Femur (tissue), 1 donor: ENCODE results near the gene TLR6.
"Not testable (repeated sequence)": the region's sequence is repeated elsewhere in the genome, so short reads cannot be mapped to it uniquely, and the experiment has no call there.

Source experiments
- DNase-seq: peaks from one replicate; pipeline ENCODE4 v3.0.0-alpha.2; 2017

TLR6 gene

GRCh38 chr4:38782452-38783108, 74.0 kb downstream of the TLR6 start, which contains the start of gene TLR10:
Gene TLR10, minus strand, starts transcription at chr4:38782990. Its CDS starts 7,400 bp downstream, at chr4:38775590.
- DNase-seq: peak; percentile 36

GRCh38 chr4:38781854-38782261, 74.8 kb downstream of the TLR6 start:
- DNase-seq: no peak

- DNase-seq: no peak
Observed at GRCh38 chr4:38780833-38781484, 75.7 kb downstream of the TLR6 start.

- no peak for DNase-seq
Observed at GRCh38 chr4:38779790-38780189, 76.8 kb downstream of the TLR6 start.

- DNase-seq: not testable (repeated sequence)
Observed at GRCh38 chr4:38777925-38778324, 78.7 kb downstream of the TLR6 start.

- no peak for DNase-seq
Observed at GRCh38 chr4:38775326-38775725, 81.3 kb downstream of the TLR6 start.

GRCh38 chr4:38774181-38774955, 82.2 kb downstream of the TLR6 start:
- no peak for DNase-seq
